Activated naive CD8-positive, alpha-beta T cell (primary cell): Measurements from ENCODE around the gene GJC1.
A peak's percentile ranks its signal among the peaks of the same experiment; 100 is the strongest.

ENCODE experiments used
- H3K27ac Mint-ChIP-seq: one replicate; pipeline ENCODE4 v1.8.0; 2021; ENCODE audit warnings: mixed read lengths
- H3K27me3 Mint-ChIP-seq: one replicate; pipeline ENCODE4 v1.8.0; 2021; ENCODE audit warnings: mixed read lengths
- H3K36me3 Mint-ChIP-seq: one replicate; pipeline ENCODE4 v1.8.0; 2021; ENCODE audit warnings: mixed read lengths
- H3K4me1 Mint-ChIP-seq: one replicate; pipeline ENCODE4 v1.8.0; 2021; ENCODE audit warnings: low read depth, mixed read lengths
- H3K4me3 Mint-ChIP-seq: one replicate; pipeline ENCODE4 v1.8.0; 2021; ENCODE audit warnings: mild to moderate bottlenecking, mixed read lengths
- H3K9me3 Mint-ChIP-seq: one replicate; pipeline ENCODE4 v1.8.0; 2021; ENCODE audit warnings: low read depth, mixed read lengths

Gene GJC1

GRCh38 chr17:44829523-44830358 is at the start of gene GJC1:
Gene GJC1 (minus strand): TSS chr17:44830287. CDS start chr17:44805817, 24,470 bp downstream.
- Mint-ChIP-seq H3K9me3 (no peaks in the 10 kb centered on the region), H3K36me3 (no peaks in the 10 kb centered on the region), H3K27me3 (peaks cover 23% of the 10 kb centered on the region)

GRCh38 chr17:44879376-44879775 is 49.3 kb upstream of the GJC1 start:
- Mint-ChIP-seq H3K36me3 (peaks cover 12% of the 10 kb centered on the region), H3K27ac (no peak overlapping the region), H3K4me3 (no peak overlapping the region), H3K9me3 (no peaks in the 10 kb centered on the region), H3K4me1 (no peaks in the 10 kb centered on the region), H3K27me3 (no peaks in the 10 kb centered on the region)

More at GRCh38 chr17:44829523-44830358, at the start of gene GJC1:
- Mint-ChIP-seq H3K4me1 (peaks cover 12% of the 10 kb centered on the region), H3K4me3 (peak within 1 kb of the TSS; percentile 83), H3K27ac (no peak within 1 kb of the TSS)

DNA sequence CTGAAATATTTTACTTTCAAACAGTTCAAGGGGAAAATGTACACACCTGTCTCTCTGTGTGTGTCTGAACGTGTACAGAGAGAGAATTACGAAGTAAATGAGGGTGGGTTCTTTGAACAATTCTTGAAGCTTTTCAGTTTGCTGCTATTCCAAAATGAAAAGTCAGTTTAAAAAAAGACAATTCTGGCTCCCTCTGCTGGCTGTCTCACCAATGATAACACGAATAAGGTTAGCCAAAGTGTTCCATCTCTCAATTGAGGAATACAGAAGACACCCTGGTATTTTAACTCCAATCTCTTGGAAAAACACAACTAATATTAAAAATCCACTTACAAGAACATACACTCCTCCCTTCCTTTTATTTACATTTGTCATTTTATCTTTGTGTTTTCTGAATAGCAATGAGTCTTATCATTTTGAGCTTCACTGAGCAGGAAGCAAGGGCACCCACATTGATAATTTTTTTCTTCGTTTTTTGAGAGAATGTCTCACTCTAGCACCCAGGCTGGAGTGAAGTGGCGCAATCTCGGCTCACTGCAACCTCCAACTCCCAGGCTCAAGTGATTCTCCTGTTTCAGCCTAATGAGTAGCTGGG is 48.6 kb upstream of the GJC1 start:
- H3K27ac Mint-ChIP-seq, result no peak overlapping the region
- H3K36me3 Mint-ChIP-seq, result peaks cover 12% of the 10 kb centered on the region
- no peaks in the 10 kb centered on the region for H3K9me3 Mint-ChIP-seq
- H3K4me1 Mint-ChIP-seq, result no peaks in the 10 kb centered on the region
- H3K4me3 Mint-ChIP-seq, result no peak overlapping the region
- no peaks in the 10 kb centered on the region for H3K27me3 Mint-ChIP-seq

GRCh38 chr17:44877121-44877520 is 47.0 kb upstream of the GJC1 start:
- H3K4me3 Mint-ChIP-seq, result no peak overlapping the region
- H3K27me3 Mint-ChIP-seq, result no peaks in the 10 kb centered on the region
- no peak overlapping the region for H3K27ac Mint-ChIP-seq
- no peaks in the 10 kb centered on the region for H3K4me1 Mint-ChIP-seq
- H3K9me3 Mint-ChIP-seq, result no peaks in the 10 kb centered on the region
- peaks cover 13% of the 10 kb centered on the region for H3K36me3 Mint-ChIP-seq

GRCh38 chr17:44875761-44876160 is 45.7 kb upstream of the GJC1 start:
- Mint-ChIP-seq H3K4me3 (no peak overlapping the region), H3K4me1 (no peaks in the 10 kb centered on the region), H3K27ac (no peak overlapping the region), H3K36me3 (peaks cover 16% of the 10 kb centered on the region), H3K9me3 (no peaks in the 10 kb centered on the region), H3K27me3 (no peaks in the 10 kb centered on the region)

DNA sequence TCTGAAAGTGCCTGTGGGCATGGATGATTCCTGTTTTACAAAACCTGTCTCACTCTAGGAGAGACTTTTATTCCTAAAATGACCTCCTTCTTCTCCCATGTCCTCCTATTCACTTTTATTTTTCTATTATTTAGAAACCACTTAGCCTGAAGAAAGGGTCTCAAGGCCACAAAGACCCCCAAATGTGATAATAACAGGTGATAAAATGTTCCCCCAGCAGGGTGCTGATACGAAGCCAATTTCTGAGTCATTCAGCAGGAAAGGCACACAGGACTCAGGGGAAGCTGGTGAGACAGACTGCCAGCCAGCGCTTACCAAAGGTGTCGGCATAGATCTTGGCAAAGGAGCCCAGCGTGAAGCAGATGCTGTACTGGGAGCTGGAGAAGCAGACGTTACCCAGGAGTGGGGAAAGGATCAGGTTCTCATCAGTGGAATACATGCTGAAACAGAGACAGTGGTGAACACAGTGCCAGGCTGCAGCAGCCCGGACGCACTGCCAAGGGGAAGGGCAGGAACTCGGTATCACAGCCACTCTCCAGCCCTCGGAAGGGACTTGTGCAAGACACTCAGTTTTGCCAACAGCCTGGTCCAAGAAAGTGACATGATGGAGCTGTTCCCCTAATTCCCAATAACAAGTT is 42.2 kb upstream of the GJC1 start:
- no peak overlapping the region for H3K27ac Mint-ChIP-seq
- H3K4me1 Mint-ChIP-seq, result no peaks in the 10 kb centered on the region
- peaks cover 12% of the 10 kb centered on the region for H3K36me3 Mint-ChIP-seq
- no peaks in the 10 kb centered on the region for H3K9me3 Mint-ChIP-seq
- no peak overlapping the region for H3K4me3 Mint-ChIP-seq
- no peaks in the 10 kb centered on the region for H3K27me3 Mint-ChIP-seq

DNA sequence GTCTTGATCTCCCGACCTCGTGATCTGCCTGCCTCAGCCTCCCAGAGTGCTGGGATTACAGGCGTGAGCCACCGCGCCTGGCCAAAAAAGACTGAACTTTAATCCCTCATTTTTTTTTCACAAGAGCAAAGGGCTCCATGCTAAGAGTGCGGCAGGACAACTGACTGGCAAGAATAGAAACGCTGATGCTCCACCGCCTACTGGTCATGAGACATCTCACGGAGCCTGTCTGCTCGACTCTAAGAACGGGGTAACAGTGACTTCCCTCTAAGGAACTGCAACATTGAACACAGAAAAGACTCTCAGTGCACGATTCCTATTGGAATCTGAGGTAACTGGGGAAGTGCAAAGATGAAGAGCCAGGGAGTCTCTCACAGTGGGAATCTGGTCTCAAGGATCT is 41.5 kb upstream of the GJC1 start:
- H3K27me3 Mint-ChIP-seq, result no peaks in the 10 kb centered on the region
- no peaks in the 10 kb centered on the region for H3K4me1 Mint-ChIP-seq
- no peaks in the 10 kb centered on the region for H3K9me3 Mint-ChIP-seq
- peaks cover 9% of the 10 kb centered on the region for H3K36me3 Mint-ChIP-seq
- H3K4me3 Mint-ChIP-seq, result no peak overlapping the region
- no peak overlapping the region for H3K27ac Mint-ChIP-seq

- Mint-ChIP-seq H3K27me3 (no peaks in the 10 kb centered on the region), H3K4me3 (no peak overlapping the region), H3K27ac (no peak overlapping the region), H3K36me3 (peaks cover 8% of the 10 kb centered on the region), H3K9me3 (no peaks in the 10 kb centered on the region), H3K4me1 (no peaks in the 10 kb centered on the region)
Observed at GRCh38 chr17:44867841-44868240, 37.8 kb upstream of the GJC1 start.

- Mint-ChIP-seq H3K36me3 (peaks cover 5% of the 10 kb centered on the region), H3K9me3 (no peaks in the 10 kb centered on the region), H3K4me3 (no peak overlapping the region), H3K4me1 (no peaks in the 10 kb centered on the region), H3K27ac (no peak overlapping the region), H3K27me3 (no peaks in the 10 kb centered on the region)
Observed at GRCh38 chr17:44865931-44866330, 35.8 kb upstream of the GJC1 start.

GRCh38 chr17:44865231-44865660 is 35.2 kb upstream of the GJC1 start:
- no peaks in the 10 kb centered on the region for H3K27me3 Mint-ChIP-seq
- H3K9me3 Mint-ChIP-seq, result no peaks in the 10 kb centered on the region
- H3K4me1 Mint-ChIP-seq, result no peaks in the 10 kb centered on the region
- H3K4me3 Mint-ChIP-seq, result no peak overlapping the region
- no peak overlapping the region for H3K27ac Mint-ChIP-seq
- H3K36me3 Mint-ChIP-seq, result peaks cover 5% of the 10 kb centered on the region

DNA sequence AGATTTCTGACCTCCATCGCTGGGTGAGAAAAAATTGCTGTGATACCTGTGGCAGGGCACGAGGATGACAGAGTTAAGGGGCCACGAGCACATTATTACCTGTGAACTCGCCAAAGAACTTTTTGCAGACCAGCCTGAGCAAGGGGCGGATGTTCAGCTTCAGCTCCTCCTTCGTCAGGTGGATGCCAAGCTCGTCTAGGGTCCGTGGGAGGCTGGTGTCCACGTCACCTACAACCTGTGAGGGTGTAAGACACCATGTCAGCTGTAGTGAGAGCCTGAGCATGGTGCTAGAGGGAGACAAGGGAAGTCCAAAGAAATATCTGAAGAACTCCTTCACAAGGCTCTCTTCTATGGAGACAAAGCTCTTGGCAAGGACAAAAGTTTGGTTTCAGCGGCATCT is 34.7 kb upstream of the GJC1 start:
- H3K4me3 Mint-ChIP-seq, result no peak overlapping the region
- no peaks in the 10 kb centered on the region for H3K27me3 Mint-ChIP-seq
- H3K27ac Mint-ChIP-seq, result no peak overlapping the region
- no peaks in the 10 kb centered on the region for H3K9me3 Mint-ChIP-seq
- H3K4me1 Mint-ChIP-seq, result no peaks in the 10 kb centered on the region
- H3K36me3 Mint-ChIP-seq, result peaks cover 5% of the 10 kb centered on the region

GRCh38 chr17:44863061-44863918 is 33.2 kb upstream of the GJC1 start:
- Mint-ChIP-seq H3K27me3 (no peaks in the 10 kb centered on the region), H3K36me3 (peaks cover 7% of the 10 kb centered on the region), H3K4me3 (no peak overlapping the region), H3K27ac (no peak overlapping the region), H3K9me3 (no peaks in the 10 kb centered on the region), H3K4me1 (no peaks in the 10 kb centered on the region)

DNA sequence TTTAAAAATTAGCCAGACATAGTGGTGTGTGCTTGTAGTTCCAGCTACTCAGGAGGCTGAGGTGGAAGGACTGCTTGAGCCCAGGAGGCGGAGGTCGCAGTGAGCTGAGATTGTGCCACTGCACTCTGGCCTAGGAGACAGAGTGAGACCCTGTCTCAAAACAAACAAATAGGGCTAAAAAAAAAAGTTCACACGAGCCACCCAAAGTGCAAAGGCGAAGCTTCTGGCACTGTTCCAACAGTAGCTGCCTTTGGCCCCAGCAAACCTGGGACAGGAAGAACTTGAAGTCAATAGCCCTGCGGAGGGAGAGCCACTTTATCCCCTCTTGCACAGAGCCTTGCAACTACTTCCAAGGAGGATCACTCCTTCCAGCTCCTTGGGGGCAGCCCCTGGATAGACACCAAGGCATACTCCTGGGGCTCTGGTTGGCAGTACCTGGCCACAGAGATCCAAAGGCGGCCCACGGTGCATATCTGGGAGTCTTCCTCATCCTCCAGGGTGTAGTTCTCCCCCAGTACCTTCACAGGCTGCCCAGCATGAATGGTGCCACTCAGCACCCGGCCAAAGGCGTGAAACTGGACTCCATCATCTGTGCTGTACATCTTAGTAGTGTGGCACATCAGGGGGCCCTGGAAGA is 32.3 kb upstream of the GJC1 start:
- Mint-ChIP-seq H3K9me3 (no peaks in the 10 kb centered on the region), H3K4me1 (no peaks in the 10 kb centered on the region), H3K27ac (no peak overlapping the region), H3K4me3 (no peak overlapping the region), H3K36me3 (peaks cover 7% of the 10 kb centered on the region), H3K27me3 (no peaks in the 10 kb centered on the region)

- Mint-ChIP-seq H3K4me3 (no peak overlapping the region), H3K9me3 (no peaks in the 10 kb centered on the region), H3K27me3 (no peaks in the 10 kb centered on the region), H3K27ac (no peak overlapping the region), H3K36me3 (peaks cover 7% of the 10 kb centered on the region), H3K4me1 (no peaks in the 10 kb centered on the region)
Observed at GRCh38 chr17:44859701-44860100, 29.6 kb upstream of the GJC1 start.
